ENCODE results near the gene CEP20. TPM values are rescaled to one million over a fixed set of nuclear protein-coding genes. Genes with fewer than 3 reads are reported as not detected.
"Not testable (repeated sequence)": the region's sequence is repeated elsewhere in the genome, so short reads cannot be mapped to it uniquely, and the experiment has no call there.

Gene CEP20
- total and polyA plus RNA-seq, 2 donors (not counting 1 experiment from before 2014, with no cell fraction given), result 14.2 to 30.2 TPM

DNA sequence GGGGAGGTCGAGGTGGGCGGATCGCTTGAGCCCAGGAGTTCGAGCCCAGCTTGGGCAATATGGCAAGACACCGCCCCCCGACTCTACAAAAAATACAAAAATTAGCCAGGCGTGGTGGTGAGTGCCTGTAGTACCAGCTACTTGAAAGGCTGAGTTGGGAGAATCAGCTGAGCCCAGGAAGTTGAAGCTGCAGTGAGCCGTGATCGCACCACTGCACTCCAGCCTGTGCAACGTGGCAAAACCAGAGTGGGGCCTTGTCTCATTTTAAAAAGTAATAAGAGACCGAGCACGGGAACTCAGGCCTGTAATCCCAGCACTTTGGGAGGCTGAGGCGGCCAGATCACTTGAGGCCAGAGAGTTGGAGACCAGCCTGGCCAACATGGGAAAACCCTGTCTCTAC is 36.6 kb upstream of the CEP20 start:
- 73% methylated on average over 13 of the region's 13 CpGs for WGBS (ENCODE audit: insufficient coverage)
- no peak overlapping the region for H3K4me3 Mint-ChIP-seq
- Histone ChIP-seq H3K9me3 (ENCODE audit: control extremely low read depth in 1 of 3, control insufficient read depth in 2 of 3, insufficient read depth in 1 of 3, low read length in 2 of 3) (no peaks in the 10 kb centered on the region), H3K27me3 (replicated peaks in 1 of 4; ENCODE audit: control extremely low read depth in 1 of 4, control insufficient read depth in 3 of 4, insufficient read depth in 4 of 4, low read length in 3 of 4) (no peaks in the 10 kb centered on the region), H3K4me1 (ENCODE audit: control insufficient read depth in 2 of 2, insufficient read depth in 2 of 2, low read length in 2 of 2) (no peaks in the 10 kb centered on the region), H3K36me3 (replicated peaks in 1 of 2; ENCODE audit: control extremely low read depth in 1 of 2, control insufficient read depth in 1 of 2, extremely low read depth in 1 of 2, insufficient read depth in 2 of 2, low read length in 1 of 2) (no peaks in the 10 kb centered on the region), H2AFZ (ENCODE audit: insufficient read depth, low read depth, low read length, poor library complexity, severe bottlenecking) (no peak overlapping the region), H3K79me2 (ENCODE audit: control insufficient read depth, insufficient read depth, low read length) (no peaks in the 10 kb centered on the region), H4K20me1 (ENCODE audit: control insufficient read depth, insufficient read depth, low read length, poor library complexity, severe bottlenecking) (no peaks in the 10 kb centered on the region), H3K27ac (ENCODE audit: low read length in 2 of 2) (no peak overlapping the region), H3K4me3 (ENCODE audit: control extremely low read depth in 1 of 5, extremely low read depth in 1 of 5, insufficient read depth in 1 of 5, low read depth in 2 of 5, low read length in 4 of 5) (no peak overlapping the region), H3K4me2 (replicated peaks; ENCODE audit: low read depth, low read length, poor library complexity, severe bottlenecking) (no peak overlapping the region), H3K9ac (ENCODE audit: low read length) (no peak overlapping the region)
- ATAC-seq (ENCODE audit: low read depth), result no peak
- POLR2A ChIA-PET, result no interaction called here
- intact Hi-C loops (cut with micrococcal nuclease), result no loop called here
- CTCF ChIA-PET, result no interaction called here
- DNase-seq, result no peak
- H3K27ac Mint-ChIP-seq, result no peak overlapping the region
- H3K9me3 Mint-ChIP-seq (ENCODE audit: insufficient read depth), result no peaks in the 10 kb centered on the region
- no peaks in the 10 kb centered on the region for H3K27me3 Mint-ChIP-seq
- TF ChIP-seq EZH2 (IDR thresholded peaks at IDR 0.05; ENCODE audit: borderline replicate concordance, insufficient read depth, low read depth, low read length, poor library complexity, severe bottlenecking), result no peak
- TF ChIP-seq, protein P1, sequence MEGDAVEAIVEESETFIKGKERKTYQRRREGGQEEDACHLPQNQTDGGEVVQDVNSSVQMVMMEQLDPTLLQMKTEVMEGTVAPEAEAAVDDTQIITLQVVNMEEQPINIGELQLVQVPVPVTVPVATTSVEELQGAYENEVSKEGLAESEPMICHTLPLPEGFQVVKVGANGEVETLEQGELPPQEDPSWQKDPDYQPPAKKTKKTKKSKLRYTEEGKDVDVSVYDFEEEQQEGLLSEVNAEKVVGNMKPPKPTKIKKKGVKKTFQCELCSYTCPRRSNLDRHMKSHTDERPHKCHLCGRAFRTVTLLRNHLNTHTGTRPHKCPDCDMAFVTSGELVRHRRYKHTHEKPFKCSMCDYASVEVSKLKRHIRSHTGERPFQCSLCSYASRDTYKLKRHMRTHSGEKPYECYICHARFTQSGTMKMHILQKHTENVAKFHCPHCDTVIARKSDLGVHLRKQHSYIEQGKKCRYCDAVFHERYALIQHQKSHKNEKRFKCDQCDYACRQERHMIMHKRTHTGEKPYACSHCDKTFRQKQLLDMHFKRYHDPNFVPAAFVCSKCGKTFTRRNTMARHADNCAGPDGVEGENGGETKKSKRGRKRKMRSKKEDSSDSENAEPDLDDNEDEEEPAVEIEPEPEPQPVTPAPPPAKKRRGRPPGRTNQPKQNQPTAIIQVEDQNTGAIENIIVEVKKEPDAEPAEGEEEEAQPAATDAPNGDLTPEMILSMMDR (IDR thresholded peaks at IDR 0.05), result no peak
- H3K4me1 Mint-ChIP-seq, result no peaks in the 10 kb centered on the region

DNA sequence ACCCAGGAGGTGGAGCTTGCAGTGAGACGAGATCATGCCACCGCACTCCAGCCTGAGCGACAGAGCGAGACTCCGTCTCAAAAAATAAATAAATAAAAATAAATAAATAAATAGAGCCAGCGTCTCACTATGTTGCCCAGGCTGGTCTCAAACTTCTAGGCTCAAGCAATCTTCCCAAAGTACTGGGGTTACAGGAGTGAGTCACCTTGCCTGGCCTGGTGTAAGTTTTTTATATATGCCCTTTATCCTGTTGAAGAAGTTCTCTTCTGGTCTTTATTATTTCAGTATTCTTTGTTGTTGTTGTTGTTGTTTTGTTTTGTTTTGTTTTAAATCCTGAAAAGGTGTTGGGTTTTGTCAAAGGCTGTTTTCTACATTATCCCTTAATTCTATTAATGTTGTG is 30.9 kb upstream of the CEP20 start:
- H3K4me3 Mint-ChIP-seq, result no peak overlapping the region
- no peak overlapping the region for H3K4me3 ChIP-seq (ENCODE audit: control extremely low read depth in 1 of 5, extremely low read depth in 1 of 5, insufficient read depth in 1 of 5, low read depth in 2 of 5, low read length in 4 of 5)
- no peaks in the 10 kb centered on the region for H3K9me3 Mint-ChIP-seq (ENCODE audit: insufficient read depth)

DNA sequence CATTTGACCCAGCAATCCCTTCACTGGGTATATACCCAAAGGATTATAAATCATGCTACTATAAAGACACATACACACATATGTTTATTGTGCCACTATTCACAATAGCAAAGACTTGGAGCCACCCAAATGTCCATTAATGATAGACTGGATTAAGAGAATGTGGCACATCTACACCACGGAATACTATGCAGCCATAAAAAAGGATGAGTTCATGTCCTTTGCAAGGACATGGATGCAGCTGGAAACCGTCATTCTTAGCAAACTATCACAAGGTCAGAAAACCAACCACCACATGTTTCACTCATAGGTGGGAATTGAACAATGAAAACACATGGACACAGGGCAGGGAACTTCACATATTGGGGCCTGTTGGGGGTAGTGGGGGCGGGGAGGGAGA is 29.9 kb upstream of the CEP20 start:
- H3K4me1 ChIP-seq (ENCODE audit: control insufficient read depth in 2 of 2, insufficient read depth in 2 of 2, low read length in 2 of 2); H2AFZ ChIP-seq (ENCODE audit: insufficient read depth, low read depth, low read length, poor library complexity, severe bottlenecking); intact Hi-C loops (cut with micrococcal nuclease); H3K36me3 ChIP-seq (replicated peaks in 1 of 2; ENCODE audit: control extremely low read depth in 1 of 2, control insufficient read depth in 1 of 2, extremely low read depth in 1 of 2, insufficient read depth in 2 of 2, low read length in 1 of 2); H3K9me3 Mint-ChIP-seq (ENCODE audit: insufficient read depth); CTCF ChIA-PET; ATAC-seq (ENCODE audit: low read depth); H3K4me2 ChIP-seq (replicated peaks; ENCODE audit: low read depth, low read length, poor library complexity, severe bottlenecking); POLR2A ChIA-PET; H3K4me3 ChIP-seq (ENCODE audit: control extremely low read depth in 1 of 5, extremely low read depth in 1 of 5, insufficient read depth in 1 of 5, low read depth in 2 of 5, low read length in 4 of 5); H3K27me3 ChIP-seq (replicated peaks in 1 of 4; ENCODE audit: control extremely low read depth in 1 of 4, control insufficient read depth in 3 of 4, insufficient read depth in 4 of 4, low read length in 3 of 4); H3K27ac ChIP-seq (ENCODE audit: low read length in 2 of 2); H3K9me3 ChIP-seq (ENCODE audit: control extremely low read depth in 1 of 3, control insufficient read depth in 2 of 3, insufficient read depth in 1 of 3, low read length in 2 of 3); H3K79me2 ChIP-seq (ENCODE audit: control insufficient read depth, insufficient read depth, low read length); H3K9ac ChIP-seq (ENCODE audit: low read length); H3K27ac Mint-ChIP-seq; DNase-seq; H3K4me1 Mint-ChIP-seq; H3K4me3 Mint-ChIP-seq; H4K20me1 ChIP-seq (ENCODE audit: control insufficient read depth, insufficient read depth, low read length, poor library complexity, severe bottlenecking); H3K27me3 Mint-ChIP-seq: not testable (repeated sequence)
- WGBS (ENCODE audit: insufficient coverage), result no CpG with 5 or more reads among the region's 3 CpGs

More for the DNA sequence above, 30.9 kb upstream of the CEP20 start:
- Mint-ChIP-seq H3K27ac (no peak overlapping the region), H3K4me1 (no peaks in the 10 kb centered on the region), H3K27me3 (no peaks in the 10 kb centered on the region)
- Histone ChIP-seq H3K27ac (ENCODE audit: low read length in 2 of 2) (no peak overlapping the region), H3K36me3 (replicated peaks in 1 of 2; ENCODE audit: control extremely low read depth in 1 of 2, control insufficient read depth in 1 of 2, extremely low read depth in 1 of 2, insufficient read depth in 2 of 2, low read length in 1 of 2) (no peaks in the 10 kb centered on the region), H3K27me3 (replicated peaks in 1 of 4; ENCODE audit: control extremely low read depth in 1 of 4, control insufficient read depth in 3 of 4, insufficient read depth in 4 of 4, low read length in 3 of 4) (no peaks in the 10 kb centered on the region), H2AFZ (ENCODE audit: insufficient read depth, low read depth, low read length, poor library complexity, severe bottlenecking) (no peak overlapping the region), H4K20me1 (ENCODE audit: control insufficient read depth, insufficient read depth, low read length, poor library complexity, severe bottlenecking) (no peaks in the 10 kb centered on the region), H3K4me1 (ENCODE audit: control insufficient read depth in 2 of 2, insufficient read depth in 2 of 2, low read length in 2 of 2) (no peaks in the 10 kb centered on the region), H3K9ac (ENCODE audit: low read length) (no peak overlapping the region), H3K4me2 (replicated peaks; ENCODE audit: low read depth, low read length, poor library complexity, severe bottlenecking) (no peak overlapping the region), H3K9me3 (ENCODE audit: control extremely low read depth in 1 of 3, control insufficient read depth in 2 of 3, insufficient read depth in 1 of 3, low read length in 2 of 3) (no peaks in the 10 kb centered on the region), H3K79me2 (ENCODE audit: control insufficient read depth, insufficient read depth, low read length) (no peaks in the 10 kb centered on the region)
- POLR2A ChIA-PET, result no interaction called here
- ATAC-seq (ENCODE audit: low read depth) (no peak), DNase-seq (no peak)
- CTCF ChIA-PET, result no interaction called here
- intact Hi-C loops (cut with micrococcal nuclease), result no loop called here
- TF ChIP-seq, protein P1 (IDR thresholded peaks at IDR 0.05), result no peak
- TF ChIP-seq EZH2 (IDR thresholded peaks at IDR 0.05; ENCODE audit: borderline replicate concordance, insufficient read depth, low read depth, low read length, poor library complexity, severe bottlenecking), result no peak
- no CpG with 5 or more reads among the region's 6 CpGs for WGBS (ENCODE audit: insufficient coverage)

Data from B cell (primary cell).